Measurements from ENCODE around the gene RBM45.

Gene RBM45

DNA sequence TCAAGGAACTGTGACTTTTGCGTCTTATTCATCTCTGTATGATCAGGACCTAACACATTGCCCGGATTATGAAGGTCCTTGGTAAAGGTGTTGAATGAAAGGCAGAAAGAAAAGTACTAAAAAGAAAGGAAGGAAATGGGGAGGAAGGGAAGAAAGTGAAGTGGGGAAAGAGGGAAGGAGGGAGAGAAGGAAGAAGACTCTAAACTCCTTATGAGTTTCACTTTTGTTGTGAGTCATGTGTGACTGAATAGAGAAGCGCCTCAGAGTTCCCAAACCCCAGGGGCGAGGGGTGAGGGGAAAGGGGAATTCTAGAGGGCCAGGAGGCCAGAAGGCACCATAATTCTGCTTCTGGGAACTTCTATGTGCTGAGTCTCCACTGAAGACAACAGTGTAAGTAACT is 51.2 kb downstream of the RBM45 start:
- FAIRE-seq: no peak

GRCh38 chr2:178163911-178164310 is 51.7 kb downstream of the RBM45 start:
- no peak for FAIRE-seq

GRCh38 chr2:178173657-178174056 is 61.4 kb downstream of the RBM45 start:
- no peak for FAIRE-seq

DNA sequence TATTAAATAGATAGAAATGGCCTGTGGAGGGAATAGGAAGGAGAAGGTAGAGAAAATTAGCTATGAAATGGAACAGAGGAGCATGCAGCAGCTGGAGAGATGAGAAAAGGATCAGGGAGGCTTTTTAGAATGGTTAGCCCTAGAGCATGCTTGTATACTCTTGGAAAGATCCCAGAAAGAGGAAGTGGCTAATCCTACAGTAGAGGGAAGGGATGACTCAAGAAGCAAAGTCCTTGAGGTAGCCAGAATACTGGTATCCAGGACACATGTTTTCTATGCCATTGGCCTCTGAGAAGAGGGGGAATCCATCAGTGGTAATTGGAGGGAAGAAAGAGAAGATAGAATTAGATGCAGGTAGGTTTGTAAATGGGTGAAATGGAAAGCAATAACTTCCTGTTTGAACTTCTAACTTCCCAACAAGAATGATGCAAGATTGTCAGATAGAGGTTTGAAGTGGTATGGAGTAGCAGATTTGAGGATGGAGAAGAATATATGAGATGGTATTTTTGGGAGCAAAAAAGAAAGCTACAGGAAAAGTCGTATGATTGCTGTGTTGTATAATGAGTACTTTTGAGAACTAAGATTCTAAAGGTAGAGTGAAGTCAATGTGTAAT is 64.9 kb downstream of the RBM45 start:
- FAIRE-seq: no peak

All from colon (tissue), 2 donors.